ENCODE results near the gene ZNF488.

The ZNF488 gene

GRCh38 chr10:47336387-47337134 lies 47.5 kb downstream of the ZNF488 start:
- H3K27ac ChIP-seq = no peak overlapping the region
- no peak for TF ChIP-seq CTCF (IDR thresholded peaks at IDR 0.05)
- no peaks in the 10 kb centered on the region for H3K27me3 ChIP-seq (ENCODE audit: control insufficient read depth, insufficient read depth, low read length)
- H3K36me3 ChIP-seq (ENCODE audit: control insufficient read depth, insufficient read depth, low read length) = no peaks in the 10 kb centered on the region
- no peak overlapping the region for H3K4me2 ChIP-seq (ENCODE audit: low read length)
- H3K9ac ChIP-seq = no peak overlapping the region
- no peak overlapping the region for H2AFZ ChIP-seq
- no peaks in the 10 kb centered on the region for H3K4me1 ChIP-seq
- H3K9me3 ChIP-seq (ENCODE audit: control insufficient read depth, low read length) = no peaks in the 10 kb centered on the region
- no peaks in the 10 kb centered on the region for H3K79me2 ChIP-seq
- H3K4me3 ChIP-seq (ENCODE audit: low read depth, low read length) = no peak overlapping the region

GRCh38 chr10:47335906-47336305 lies 48.2 kb downstream of the ZNF488 start:
- Histone ChIP-seq H3K27me3 (ENCODE audit: control insufficient read depth, insufficient read depth, low read length) (no peaks in the 10 kb centered on the region), H3K4me2 (ENCODE audit: low read length) (no peak overlapping the region), H2AFZ (no peak overlapping the region), H3K9me3 (ENCODE audit: control insufficient read depth, low read length) (no peaks in the 10 kb centered on the region), H3K36me3 (ENCODE audit: control insufficient read depth, insufficient read depth, low read length) (no peaks in the 10 kb centered on the region), H3K4me1 (no peaks in the 10 kb centered on the region), H3K9ac (no peak overlapping the region), H3K79me2 (no peaks in the 10 kb centered on the region), H3K4me3 (ENCODE audit: low read depth, low read length) (no peak overlapping the region), H3K27ac (no peak overlapping the region)
- no peak for TF ChIP-seq CTCF (IDR thresholded peaks at IDR 0.05)

- Histone ChIP-seq H3K4me2 (ENCODE audit: low read length) (no peak overlapping the region), H3K4me3 (ENCODE audit: low read depth, low read length) (no peak overlapping the region), H3K4me1 (no peaks in the 10 kb centered on the region), H3K27me3 (ENCODE audit: control insufficient read depth, insufficient read depth, low read length) (no peaks in the 10 kb centered on the region), H3K36me3 (ENCODE audit: control insufficient read depth, insufficient read depth, low read length) (no peaks in the 10 kb centered on the region), H3K9me3 (ENCODE audit: control insufficient read depth, low read length) (no peaks in the 10 kb centered on the region), H3K79me2 (no peaks in the 10 kb centered on the region), H3K27ac (no peak overlapping the region), H3K9ac (no peak overlapping the region), H2AFZ (no peak overlapping the region)
- no peak for TF ChIP-seq CTCF (IDR thresholded peaks at IDR 0.05)
Observed at GRCh38 chr10:47334466-47335295, 49.4 kb downstream of the ZNF488 start.

- H3K9me3 ChIP-seq (ENCODE audit: control insufficient read depth, low read length) = no peaks in the 10 kb centered on the region
- no peaks in the 10 kb centered on the region for H3K79me2 ChIP-seq
- H3K4me2 ChIP-seq (ENCODE audit: low read length) = no peak overlapping the region
- no peak overlapping the region for H3K4me3 ChIP-seq (ENCODE audit: low read depth, low read length)
- no peak overlapping the region for H2AFZ ChIP-seq
- no peak overlapping the region for H3K9ac ChIP-seq
- no peak for TF ChIP-seq CTCF (IDR thresholded peaks at IDR 0.05)
- no peak overlapping the region for H3K27ac ChIP-seq
- no peaks in the 10 kb centered on the region for H3K36me3 ChIP-seq (ENCODE audit: control insufficient read depth, insufficient read depth, low read length)
- no peaks in the 10 kb centered on the region for H3K4me1 ChIP-seq
- no peaks in the 10 kb centered on the region for H3K27me3 ChIP-seq (ENCODE audit: control insufficient read depth, insufficient read depth, low read length)
Observed at GRCh38 chr10:47333532-47333931, 50.6 kb downstream of the ZNF488 start.

All from parathyroid adenoma (tissue), 2 donors.